GM10266 (cell line): ENCODE measurements around the gene NAB1.

Source experiments
- DNase-seq: peaks from one replicate; pipeline ENCODE4 v3.0.0; 2012; ENCODE audit errors: extremely low spot score
- CTCF ChIP-seq: IDR thresholded peaks from 2 replicates; pipeline ENCODE4 v1.5.1; 2012; ENCODE audit warnings: mild to moderate bottlenecking, low read depth; ENCODE audit not compliant: control insufficient read depth, insufficient read depth; ENCODE audit errors: missing control alignments

Gene NAB1

GRCh38 chr2:190694479-190694878 lies 45.6 kb downstream of the NAB1 start:
- no peak for DNase-seq
- TF ChIP-seq CTCF = no peak

- no peak for DNase-seq
- no peak for TF ChIP-seq CTCF
Observed at GRCh38 chr2:190695739-190696138, 46.9 kb downstream of the NAB1 start.

- DNase-seq = no peak
- no peak for TF ChIP-seq CTCF
Observed at GRCh38 chr2:190696792-190697398, 48.0 kb downstream of the NAB1 start.

- no peak for TF ChIP-seq CTCF
- no peak for DNase-seq
Observed at GRCh38 chr2:190697421-190697820, 48.5 kb downstream of the NAB1 start.

- DNase-seq = no peak
- TF ChIP-seq CTCF = no peak
Observed at GRCh38 chr2:190698895-190699294, 50.0 kb downstream of the NAB1 start.

- no peak for DNase-seq
- TF ChIP-seq CTCF = no peak
Observed at GRCh38 chr2:190701586-190701985, 52.7 kb downstream of the NAB1 start.

- TF ChIP-seq CTCF = no peak
- DNase-seq = no peak
Observed at GRCh38 chr2:190705280-190705679, 56.4 kb downstream of the NAB1 start.
